Progenitor cell of endocrine pancreas (in vitro differentiated cells): ENCODE results near the gene ENOPH1. TPM values are rescaled to one million over a fixed set of nuclear protein-coding genes. Genes with fewer than 3 reads are reported as not detected.

Source experiments
- DNase-seq: peaks from one replicate; pipeline ENCODE4 v3.0.0; 2021; ENCODE audit warnings: low spot score; ENCODE audit not compliant: unreplicated experiment
- H3K27ac Mint-ChIP-seq: 2 replicates; pipeline ENCODE4 v1.8.0; 2021; ENCODE audit warnings: mild to moderate bottlenecking, moderate library complexity, mixed read lengths
- H3K27me3 Mint-ChIP-seq: 2 replicates; pipeline ENCODE4 v1.8.0; 2021; ENCODE audit warnings: mixed read lengths
- H3K36me3 Mint-ChIP-seq: 2 replicates; pipeline ENCODE4 v1.8.0; 2022; ENCODE audit warnings: mixed read lengths; ENCODE audit not compliant: insufficient read depth
- H3K4me1 Mint-ChIP-seq: 2 replicates; pipeline ENCODE4 v1.8.0; 2021; ENCODE audit warnings: low read depth, mixed read lengths
- H3K4me3 Mint-ChIP-seq: 2 replicates; pipeline ENCODE4 v1.8.0; 2021; ENCODE audit warnings: low read depth, mild to moderate bottlenecking, moderate library complexity, mixed read lengths
- H3K9me3 Mint-ChIP-seq: 2 replicates; pipeline ENCODE4 v1.8.0; 2021; ENCODE audit warnings: low read depth, mixed read lengths
- total RNA-seq: library from RNA; stranded (reverse); gene quantifications from 2 replicates; pipeline ENCODE4 v1.2.1, GENCODE V29; 2021
- TF ChIP-seq, protein P1 (sequence below): fragments of 200-600 bp; sonication (generic); IDR thresholded peaks from one replicate; pipeline ENCODE4 v1.5.0; 2021; ENCODE audit warnings: antibody characterized with exemption, mild to moderate bottlenecking; ENCODE audit not compliant: unreplicated experiment

ENOPH1 gene
- total RNA-seq, 1 donor from 2014 or later, result 34.0 TPM

- TF ChIP-seq, protein P1, sequence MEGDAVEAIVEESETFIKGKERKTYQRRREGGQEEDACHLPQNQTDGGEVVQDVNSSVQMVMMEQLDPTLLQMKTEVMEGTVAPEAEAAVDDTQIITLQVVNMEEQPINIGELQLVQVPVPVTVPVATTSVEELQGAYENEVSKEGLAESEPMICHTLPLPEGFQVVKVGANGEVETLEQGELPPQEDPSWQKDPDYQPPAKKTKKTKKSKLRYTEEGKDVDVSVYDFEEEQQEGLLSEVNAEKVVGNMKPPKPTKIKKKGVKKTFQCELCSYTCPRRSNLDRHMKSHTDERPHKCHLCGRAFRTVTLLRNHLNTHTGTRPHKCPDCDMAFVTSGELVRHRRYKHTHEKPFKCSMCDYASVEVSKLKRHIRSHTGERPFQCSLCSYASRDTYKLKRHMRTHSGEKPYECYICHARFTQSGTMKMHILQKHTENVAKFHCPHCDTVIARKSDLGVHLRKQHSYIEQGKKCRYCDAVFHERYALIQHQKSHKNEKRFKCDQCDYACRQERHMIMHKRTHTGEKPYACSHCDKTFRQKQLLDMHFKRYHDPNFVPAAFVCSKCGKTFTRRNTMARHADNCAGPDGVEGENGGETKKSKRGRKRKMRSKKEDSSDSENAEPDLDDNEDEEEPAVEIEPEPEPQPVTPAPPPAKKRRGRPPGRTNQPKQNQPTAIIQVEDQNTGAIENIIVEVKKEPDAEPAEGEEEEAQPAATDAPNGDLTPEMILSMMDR, result no peak
- Mint-ChIP-seq H3K36me3 (peaks cover 40% of the 10 kb centered on the region), H3K27me3 (no peaks in the 10 kb centered on the region), H3K4me3 (no peak overlapping the region), H3K4me1 (peaks cover 14% of the 10 kb centered on the region), H3K9me3 (no peaks in the 10 kb centered on the region), H3K27ac (peak overlapping the region; percentile 84)
- DNase-seq, result no peak
These were observed 8.4 kb upstream of the ENOPH1 start for GRCh38 chr4:82421796-82422560.

- Mint-ChIP-seq H3K9me3 (no peaks in the 10 kb centered on the region), H3K27me3 (no peaks in the 10 kb centered on the region), H3K27ac (peak overlapping the region; percentile 24), H3K36me3 (peaks cover 46% of the 10 kb centered on the region), H3K4me1 (peaks cover 20% of the 10 kb centered on the region), H3K4me3 (no peak overlapping the region)
- no peak for DNase-seq
- TF ChIP-seq, protein P1, result no peak
These were observed 7.8 kb upstream of the ENOPH1 start for GRCh38 chr4:82422616-82423015.

- H3K27me3 Mint-ChIP-seq, result no peaks in the 10 kb centered on the region
- no peak for DNase-seq
- TF ChIP-seq, protein P1, result no peak
- H3K9me3 Mint-ChIP-seq, result no peaks in the 10 kb centered on the region
- no peak overlapping the region for H3K4me3 Mint-ChIP-seq
- H3K27ac Mint-ChIP-seq, result peak overlapping the region; percentile 91
- peaks cover 25% of the 10 kb centered on the region for H3K4me1 Mint-ChIP-seq
- H3K36me3 Mint-ChIP-seq, result peaks cover 54% of the 10 kb centered on the region
These were observed 6.9 kb upstream of the ENOPH1 start for GRCh38 chr4:82423245-82424054.

DNA sequence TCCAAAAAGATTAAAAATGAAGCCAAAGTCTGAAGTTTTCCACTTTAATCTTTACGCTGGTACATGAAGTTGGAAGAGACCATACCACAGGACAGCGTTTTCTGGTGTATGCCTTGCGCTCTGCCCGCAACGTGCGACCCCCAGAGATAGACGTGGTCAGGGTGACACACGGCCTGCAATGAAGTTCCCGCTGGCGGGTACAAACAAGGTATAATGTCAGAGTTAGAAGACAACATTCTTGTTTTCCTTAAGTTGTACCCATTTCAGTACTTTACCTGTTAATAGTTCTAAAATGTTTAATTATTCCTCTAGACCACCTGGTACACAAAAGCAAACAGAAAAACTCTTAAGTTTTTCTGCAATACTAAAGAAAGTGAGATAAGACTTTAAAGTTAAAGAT, 4.9 kb upstream of the ENOPH1 start:
- TF ChIP-seq, protein P1, result no peak
- Mint-ChIP-seq H3K4me3 (peak overlapping the region; percentile 19), H3K27ac (peak overlapping the region; percentile 52)

GRCh38 chr4:82428526-82428968, 1.8 kb upstream of the ENOPH1 start:
- Mint-ChIP-seq H3K27ac (peak overlapping the region; percentile 100), H3K36me3 (peaks cover 54% of the 10 kb centered on the region), H3K4me1 (peaks cover 31% of the 10 kb centered on the region), H3K4me3 (peak overlapping the region; percentile 100), H3K27me3 (no peaks in the 10 kb centered on the region), H3K9me3 (no peaks in the 10 kb centered on the region)
- TF ChIP-seq, protein P1, result no peak
- DNase-seq, result no peak

More for the DNA sequence above, 4.9 kb upstream of the ENOPH1 start:
- Mint-ChIP-seq H3K36me3 (peaks cover 60% of the 10 kb centered on the region), H3K9me3 (no peaks in the 10 kb centered on the region), H3K4me1 (peaks cover 25% of the 10 kb centered on the region), H3K27me3 (no peaks in the 10 kb centered on the region)
- no peak for DNase-seq
